Stomach (tissue), 4 donors: Measurements from ENCODE around the gene DNAH1.

ENCODE experiments used
- EP300 ChIP-seq: sonication (generic); formaldehyde crosslinking; IDR thresholded peaks from one replicate; pipeline ENCODE4 v1.6.1; 2017; ENCODE audit warnings: antibody characterized with exemption
- POLR2A ChIP-seq, 4 donors: fragments of 450-650 bp; IDR thresholded peaks; one replicate each; pipeline ENCODE4 v1.6.1; 2016; ENCODE audit warnings: antibody characterized with exemption in 4 of 4, control low read depth in 2 of 4, mild to moderate bottlenecking in 1 of 4, moderate library complexity in 1 of 4
- TF ChIP-seq, protein P1 (sequence below), 7 experiments: fragments of 450-650 bp in 4 of 7; fragments of 200-600 bp in 3 of 7; sonication (generic) in 3 of 7; IDR thresholded peaks; one replicate each; pipeline ENCODE4 v1.5.1; 2016 to 2019; ENCODE audit warnings: antibody characterized with exemption in 7 of 7, control low read depth in 2 of 7, mild to moderate bottlenecking in 1 of 7

DNA sequence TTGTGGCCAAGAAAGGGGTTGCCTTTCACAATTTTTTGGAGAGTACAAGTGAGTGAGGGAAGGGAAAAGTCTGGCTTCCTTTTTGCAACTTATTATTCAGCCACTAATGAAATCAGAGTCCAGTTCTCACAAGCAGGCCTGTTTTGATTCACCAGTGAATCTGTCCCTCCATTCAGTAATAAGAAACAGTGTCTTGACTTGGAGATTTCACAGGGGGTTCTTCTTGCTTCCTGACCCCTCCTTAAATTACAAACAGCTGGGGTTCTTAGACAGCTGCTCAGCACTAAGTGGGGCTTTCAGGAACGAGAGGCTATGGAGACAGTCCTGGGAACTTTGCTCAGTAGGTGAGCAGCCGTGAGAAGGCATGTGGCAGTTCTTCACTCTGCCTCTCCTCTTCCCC is 104.3 kb downstream of the DNAH1 start:
- TF ChIP-seq POLR2A (IDR thresholded peaks at IDR 0.05) = no peak
- TF ChIP-seq, protein P1, sequence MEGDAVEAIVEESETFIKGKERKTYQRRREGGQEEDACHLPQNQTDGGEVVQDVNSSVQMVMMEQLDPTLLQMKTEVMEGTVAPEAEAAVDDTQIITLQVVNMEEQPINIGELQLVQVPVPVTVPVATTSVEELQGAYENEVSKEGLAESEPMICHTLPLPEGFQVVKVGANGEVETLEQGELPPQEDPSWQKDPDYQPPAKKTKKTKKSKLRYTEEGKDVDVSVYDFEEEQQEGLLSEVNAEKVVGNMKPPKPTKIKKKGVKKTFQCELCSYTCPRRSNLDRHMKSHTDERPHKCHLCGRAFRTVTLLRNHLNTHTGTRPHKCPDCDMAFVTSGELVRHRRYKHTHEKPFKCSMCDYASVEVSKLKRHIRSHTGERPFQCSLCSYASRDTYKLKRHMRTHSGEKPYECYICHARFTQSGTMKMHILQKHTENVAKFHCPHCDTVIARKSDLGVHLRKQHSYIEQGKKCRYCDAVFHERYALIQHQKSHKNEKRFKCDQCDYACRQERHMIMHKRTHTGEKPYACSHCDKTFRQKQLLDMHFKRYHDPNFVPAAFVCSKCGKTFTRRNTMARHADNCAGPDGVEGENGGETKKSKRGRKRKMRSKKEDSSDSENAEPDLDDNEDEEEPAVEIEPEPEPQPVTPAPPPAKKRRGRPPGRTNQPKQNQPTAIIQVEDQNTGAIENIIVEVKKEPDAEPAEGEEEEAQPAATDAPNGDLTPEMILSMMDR (IDR thresholded peaks at IDR 0.05) = no peak
- no peak for TF ChIP-seq EP300
